ENCODE results near the gene PTPRH.

DNA sequence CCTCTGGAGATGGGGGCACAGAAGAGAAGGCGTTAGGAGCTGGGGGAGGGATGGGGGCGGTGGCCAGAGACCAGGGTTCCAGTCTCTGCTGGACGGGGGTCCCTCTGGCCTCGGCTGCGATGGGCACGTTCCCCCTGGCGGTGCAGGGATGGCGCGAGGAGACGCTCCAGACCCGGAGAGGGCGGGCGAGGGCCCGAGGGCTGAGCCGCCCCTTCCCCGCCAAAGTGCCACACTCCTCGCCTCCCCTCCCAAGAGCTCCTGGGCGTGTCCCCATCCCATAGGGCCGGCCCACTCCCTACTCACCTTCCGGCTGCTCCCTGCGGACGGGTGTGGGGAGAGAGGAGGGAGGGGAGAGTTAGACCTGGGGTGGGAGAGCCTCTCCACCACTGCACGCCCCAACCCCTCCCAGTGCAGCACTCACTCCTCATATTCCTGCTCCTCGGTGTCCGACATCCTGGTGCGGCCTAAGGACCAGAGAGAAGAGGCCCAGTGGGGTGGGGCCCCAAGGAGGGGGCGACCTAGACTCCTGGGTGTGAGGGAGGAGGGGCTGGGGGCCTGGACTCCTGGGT, 62.5 kb downstream of the PTPRH start:
- TF ChIP-seq EZH2 (IDR thresholded peaks at IDR 0.05): no peak
- peak; percentile 57 for TF ChIP-seq POLR2AphosphoS5 (IDR thresholded peaks at IDR 0.05; ENCODE audit: borderline replicate concordance, low read depth, low read length)
